Measurements from ENCODE around the gene TPX2.
"Not testable (repeated sequence)": the region's sequence is repeated elsewhere in the genome, so short reads cannot be mapped to it uniquely, and the experiment has no call there.

TPX2 gene

GRCh38 chr20:31813611-31814010 is 74.5 kb downstream of the TPX2 start:
- Histone ChIP-seq H3K27ac (ENCODE audit: low read depth, low read length) (no peak overlapping the region), H3K36me3 (ENCODE audit: control insufficient read depth in 5 of 5, insufficient read depth in 5 of 5, low read length in 5 of 5) (no peaks in the 10 kb centered on the region), H3K4me3 (ENCODE audit: low read depth in 1 of 5, low read length in 5 of 5) (no peak overlapping the region), H3K4me1 (ENCODE audit: control insufficient read depth in 5 of 5, insufficient read depth in 5 of 5, low read length in 5 of 5) (peaks cover 8 to 19% (median 16%) of the 10 kb centered on the region in 5 donors), H3K27me3 (ENCODE audit: control insufficient read depth in 5 of 5, insufficient read depth in 4 of 5, low read length in 5 of 5) (peaks cover 0 to 3% (median 0%) of the 10 kb centered on the region in 5 donors), H3K9ac (ENCODE audit: low read length in 5 of 5) (no peak overlapping the region), H3K9me3 (ENCODE audit: control insufficient read depth in 5 of 5, low read length in 5 of 5) (no peaks in the 10 kb centered on the region)

- H3K9me3 ChIP-seq (ENCODE audit: control insufficient read depth in 5 of 5, low read length in 5 of 5); H3K27me3 ChIP-seq (ENCODE audit: control insufficient read depth in 5 of 5, insufficient read depth in 4 of 5, low read length in 5 of 5); H3K27ac ChIP-seq (ENCODE audit: low read depth, low read length); H3K36me3 ChIP-seq (ENCODE audit: control insufficient read depth in 5 of 5, insufficient read depth in 5 of 5, low read length in 5 of 5); H3K4me3 ChIP-seq (ENCODE audit: low read depth in 1 of 5, low read length in 5 of 5); H3K9ac ChIP-seq (ENCODE audit: low read length in 5 of 5): not testable (repeated sequence)
- peaks cover 8 to 19% (median 16%) of the 10 kb centered on the region in 5 donors for H3K4me1 ChIP-seq (ENCODE audit: control insufficient read depth in 5 of 5, insufficient read depth in 5 of 5, low read length in 5 of 5)
Observed at GRCh38 chr20:31814142-31814541, 75.1 kb downstream of the TPX2 start.

GRCh38 chr20:31815408-31816188 is 76.5 kb downstream of the TPX2 start:
- no peak overlapping the region for H3K27ac ChIP-seq (ENCODE audit: low read depth, low read length)
- H3K4me3 ChIP-seq (ENCODE audit: low read depth in 1 of 5, low read length in 5 of 5): no peak overlapping the region
- H3K4me1 ChIP-seq (ENCODE audit: control insufficient read depth in 5 of 5, insufficient read depth in 5 of 5, low read length in 5 of 5): peaks cover 8 to 19% (median 16%) of the 10 kb centered on the region in 5 donors
- no peaks in the 10 kb centered on the region for H3K36me3 ChIP-seq (ENCODE audit: control insufficient read depth in 5 of 5, insufficient read depth in 5 of 5, low read length in 5 of 5)
- peaks cover 0 to 2% (median 0%) of the 10 kb centered on the region in 5 donors for H3K27me3 ChIP-seq (ENCODE audit: control insufficient read depth in 5 of 5, insufficient read depth in 4 of 5, low read length in 5 of 5)
- peak overlapping the region in 1 of 5 donors; percentile 4 for H3K9ac ChIP-seq (ENCODE audit: low read length in 5 of 5)
- H3K9me3 ChIP-seq (ENCODE audit: control insufficient read depth in 5 of 5, low read length in 5 of 5): no peaks in the 10 kb centered on the region

GRCh38 chr20:31816221-31816620 is 77.1 kb downstream of the TPX2 start:
- H3K27ac ChIP-seq (ENCODE audit: low read depth, low read length): no peak overlapping the region
- no peak overlapping the region for H3K4me3 ChIP-seq (ENCODE audit: low read depth in 1 of 5, low read length in 5 of 5)
- H3K9ac ChIP-seq (ENCODE audit: low read length in 5 of 5): no peak overlapping the region
- H3K36me3 ChIP-seq (ENCODE audit: control insufficient read depth in 5 of 5, insufficient read depth in 5 of 5, low read length in 5 of 5): no peaks in the 10 kb centered on the region
- H3K9me3 ChIP-seq (ENCODE audit: control insufficient read depth in 5 of 5, low read length in 5 of 5): no peaks in the 10 kb centered on the region
- peaks cover 8 to 19% (median 16%) of the 10 kb centered on the region in 5 donors for H3K4me1 ChIP-seq (ENCODE audit: control insufficient read depth in 5 of 5, insufficient read depth in 5 of 5, low read length in 5 of 5)
- peaks cover 0 to 2% (median 0%) of the 10 kb centered on the region in 5 donors for H3K27me3 ChIP-seq (ENCODE audit: control insufficient read depth in 5 of 5, insufficient read depth in 4 of 5, low read length in 5 of 5)

- Histone ChIP-seq H3K36me3 (ENCODE audit: control insufficient read depth in 5 of 5, insufficient read depth in 5 of 5, low read length in 5 of 5) (no peaks in the 10 kb centered on the region), H3K9me3 (ENCODE audit: control insufficient read depth in 5 of 5, low read length in 5 of 5) (no peaks in the 10 kb centered on the region), H3K9ac (ENCODE audit: low read length in 5 of 5) (no peak overlapping the region), H3K27me3 (ENCODE audit: control insufficient read depth in 5 of 5, insufficient read depth in 4 of 5, low read length in 5 of 5) (no peaks in the 10 kb centered on the region), H3K4me1 (ENCODE audit: control insufficient read depth in 5 of 5, insufficient read depth in 5 of 5, low read length in 5 of 5) (peaks cover 8 to 18% (median 14%) of the 10 kb centered on the region in 5 donors), H3K4me3 (ENCODE audit: low read depth in 1 of 5, low read length in 5 of 5) (no peak overlapping the region), H3K27ac (ENCODE audit: low read depth, low read length) (no peak overlapping the region)
Observed at GRCh38 chr20:31817461-31817860, 78.4 kb downstream of the TPX2 start.

- no peak overlapping the region for H3K9ac ChIP-seq (ENCODE audit: low read length in 5 of 5)
- H3K4me3 ChIP-seq (ENCODE audit: low read depth in 1 of 5, low read length in 5 of 5): no peak overlapping the region
- no peaks in the 10 kb centered on the region for H3K9me3 ChIP-seq (ENCODE audit: control insufficient read depth in 5 of 5, low read length in 5 of 5)
- peaks cover 0 to 3% (median 0%) of the 10 kb centered on the region in 5 donors for H3K27me3 ChIP-seq (ENCODE audit: control insufficient read depth in 5 of 5, insufficient read depth in 4 of 5, low read length in 5 of 5)
- no peak overlapping the region for H3K27ac ChIP-seq (ENCODE audit: low read depth, low read length)
- H3K36me3 ChIP-seq (ENCODE audit: control insufficient read depth in 5 of 5, insufficient read depth in 5 of 5, low read length in 5 of 5): no peaks in the 10 kb centered on the region
- H3K4me1 ChIP-seq (ENCODE audit: control insufficient read depth in 5 of 5, insufficient read depth in 5 of 5, low read length in 5 of 5): peaks cover 8 to 23% (median 20%) of the 10 kb centered on the region in 5 donors
Observed at GRCh38 chr20:31818376-31818908, 79.4 kb downstream of the TPX2 start.

GRCh38 chr20:31819083-31819784 is 80.1 kb downstream of the TPX2 start, which contains the start of gene MYLK2:
MYLK2 (plus strand) TSS chr20:31819356; CDS start chr20:31819581, 225 bp downstream.
- Histone ChIP-seq H3K4me1 (ENCODE audit: control insufficient read depth in 5 of 5, insufficient read depth in 5 of 5, low read length in 5 of 5) (peaks cover 8 to 23% (median 20%) of the 10 kb centered on the region in 5 donors), H3K27me3 (ENCODE audit: control insufficient read depth in 5 of 5, insufficient read depth in 4 of 5, low read length in 5 of 5) (peaks cover 0 to 3% (median 0%) of the 10 kb centered on the region in 5 donors), H3K27ac (ENCODE audit: low read depth, low read length) (no peak within 1 kb of the TSS), H3K9ac (ENCODE audit: low read length in 5 of 5) (no peak within 1 kb of the TSS), H3K4me3 (ENCODE audit: low read depth in 1 of 5, low read length in 5 of 5) (no peak within 1 kb of the TSS), H3K36me3 (ENCODE audit: control insufficient read depth in 5 of 5, insufficient read depth in 5 of 5, low read length in 5 of 5) (no peaks in the 10 kb centered on the region), H3K9me3 (ENCODE audit: control insufficient read depth in 5 of 5, low read length in 5 of 5) (no peaks in the 10 kb centered on the region)

- no peaks in the 10 kb centered on the region for H3K9me3 ChIP-seq (ENCODE audit: control insufficient read depth in 5 of 5, low read length in 5 of 5)
- H3K4me1 ChIP-seq (ENCODE audit: control insufficient read depth in 5 of 5, insufficient read depth in 5 of 5, low read length in 5 of 5): peaks cover 6 to 16% (median 15%) of the 10 kb centered on the region in 5 donors
- H3K4me3 ChIP-seq (ENCODE audit: low read depth in 1 of 5, low read length in 5 of 5): no peak overlapping the region
Observed at GRCh38 chr20:31820228-31820627, 81.1 kb downstream of the TPX2 start.

GRCh38 chr20:31821427-31821826 is 82.3 kb downstream of the TPX2 start:
- no peak overlapping the region for H3K27ac ChIP-seq (ENCODE audit: low read depth, low read length)
- H3K36me3 ChIP-seq (ENCODE audit: control insufficient read depth in 5 of 5, insufficient read depth in 5 of 5, low read length in 5 of 5): no peaks in the 10 kb centered on the region
- no peak overlapping the region for H3K4me3 ChIP-seq (ENCODE audit: low read depth in 1 of 5, low read length in 5 of 5)
- no peak overlapping the region for H3K9ac ChIP-seq (ENCODE audit: low read length in 5 of 5)
- H3K27me3 ChIP-seq (ENCODE audit: control insufficient read depth in 5 of 5, insufficient read depth in 4 of 5, low read length in 5 of 5): peaks cover 0 to 3% (median 0%) of the 10 kb centered on the region in 5 donors
- H3K9me3 ChIP-seq (ENCODE audit: control insufficient read depth in 5 of 5, low read length in 5 of 5): no peaks in the 10 kb centered on the region
- H3K4me1 ChIP-seq (ENCODE audit: control insufficient read depth in 5 of 5, insufficient read depth in 5 of 5, low read length in 5 of 5): peaks cover 0 to 8% (median 7%) of the 10 kb centered on the region in 5 donors

More at GRCh38 chr20:31820228-31820627, 81.1 kb downstream of the TPX2 start:
- Histone ChIP-seq H3K27ac (ENCODE audit: low read depth, low read length) (no peak overlapping the region), H3K9ac (ENCODE audit: low read length in 5 of 5) (no peak overlapping the region), H3K36me3 (ENCODE audit: control insufficient read depth in 5 of 5, insufficient read depth in 5 of 5, low read length in 5 of 5) (no peaks in the 10 kb centered on the region), H3K27me3 (ENCODE audit: control insufficient read depth in 5 of 5, insufficient read depth in 4 of 5, low read length in 5 of 5) (peaks cover 0 to 3% (median 0%) of the 10 kb centered on the region in 5 donors)
